Measurements from ENCODE around the gene CLASP1.

DNA sequence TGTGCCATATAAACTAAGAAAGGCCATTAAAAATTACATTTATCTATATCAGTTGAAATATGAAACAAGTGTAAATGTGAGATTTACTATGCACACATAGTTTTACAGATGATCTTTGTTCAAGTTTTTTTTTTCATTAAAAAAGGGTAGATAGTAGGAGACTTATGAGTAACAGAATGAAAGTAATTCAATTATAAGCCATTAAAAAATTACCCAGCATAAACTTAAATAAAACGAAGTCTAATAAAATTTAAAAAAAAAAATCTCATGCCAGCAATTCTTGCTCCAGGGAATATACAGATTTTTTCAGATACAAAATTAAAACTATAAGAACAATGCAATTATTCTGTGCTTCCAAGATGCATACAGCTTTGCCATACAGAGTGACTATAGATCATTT lies 236.9 kb downstream of the CLASP1 start:
- no peak for TF ChIP-seq POLR2A (IDR thresholded peaks at IDR 0.05; ENCODE audit: low read depth, low read length)
- TF ChIP-seq POLR2AphosphoS5 (IDR thresholded peaks at IDR 0.05; ENCODE audit: low read depth, low read length): no peak
- no peak for TF ChIP-seq TAF1 (IDR thresholded peaks at IDR 0.05; ENCODE audit: low read depth, low read length)
- TF ChIP-seq PAX5 (IDR thresholded peaks at IDR 0.05; ENCODE audit: insufficient read depth, low read length, severe bottlenecking): no peak

Measured in GM12891 (cell line).